ENCODE data around the gene INTS1.
A peak's percentile ranks its signal among the peaks of the same experiment; 100 is the strongest.
"Not testable (repeated sequence)": the region's sequence is repeated elsewhere in the genome, so short reads cannot be mapped to it uniquely, and the experiment has no call there.

The INTS1 gene

GRCh38 chr7:1444214-1444924, 59.8 kb downstream of the INTS1 start:
- no peak for DNase-seq

DNA sequence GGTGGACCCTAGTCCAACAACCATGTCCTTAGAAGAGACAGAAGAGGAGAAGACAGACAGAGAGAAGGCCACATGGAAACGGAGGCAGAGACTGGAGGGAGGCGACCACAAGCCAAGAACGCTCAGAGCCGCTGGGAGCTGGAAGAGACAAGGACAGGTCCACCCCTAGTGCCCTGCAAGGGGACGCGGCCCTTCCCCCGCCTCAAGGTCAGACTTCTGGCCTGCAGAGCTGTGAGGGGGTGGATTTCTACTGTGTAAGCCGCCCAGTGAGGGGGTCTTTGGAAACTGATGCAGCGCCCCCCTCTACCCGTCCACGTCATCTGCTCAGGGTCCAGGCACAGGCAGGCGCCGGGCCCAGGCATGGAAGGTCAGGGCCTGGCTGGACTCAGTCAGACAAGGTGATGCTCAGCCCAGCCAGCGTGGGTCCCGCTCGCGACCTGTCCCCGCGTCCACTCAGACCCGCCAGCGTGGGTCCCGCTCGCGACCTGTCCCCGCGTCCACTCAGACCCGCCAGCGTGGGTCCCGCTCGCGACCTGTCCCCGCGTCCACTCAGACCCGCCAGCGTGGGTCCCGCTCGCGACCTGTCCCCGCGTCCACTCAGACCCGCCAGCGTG, 60.5 kb downstream of the INTS1 start:
- DNase-seq, result not testable (repeated sequence)

GRCh38 chr7:1442355-1443124, 61.6 kb downstream of the INTS1 start:
- DNase-seq, result no peak

GRCh38 chr7:1441615-1442354, 62.4 kb downstream of the INTS1 start:
- no peak for DNase-seq

DNA sequence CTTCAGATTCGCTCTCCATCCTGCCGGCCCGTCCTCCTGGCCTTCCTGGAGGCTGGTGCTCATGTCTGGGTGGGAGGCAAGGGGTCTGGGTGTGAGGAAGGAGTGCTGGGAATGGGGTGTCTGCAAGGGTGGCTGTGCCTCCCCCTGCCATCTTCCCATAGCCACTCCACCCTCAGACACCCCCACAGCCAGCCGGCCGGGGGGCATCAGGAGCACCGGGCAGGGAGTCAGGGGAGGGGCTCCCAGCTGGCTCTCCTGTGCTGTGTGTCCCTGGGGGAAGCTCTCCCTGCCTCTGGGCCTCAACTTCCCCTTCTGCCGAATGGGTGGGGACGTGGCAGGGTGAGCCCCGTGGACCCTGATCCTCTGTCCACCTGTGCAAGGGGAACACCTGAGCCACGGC, 63.6 kb downstream of the INTS1 start:
- no peak for DNase-seq

GRCh38 chr7:1439373-1440363, 64.5 kb downstream of the INTS1 start:
- no peak for DNase-seq

DNA sequence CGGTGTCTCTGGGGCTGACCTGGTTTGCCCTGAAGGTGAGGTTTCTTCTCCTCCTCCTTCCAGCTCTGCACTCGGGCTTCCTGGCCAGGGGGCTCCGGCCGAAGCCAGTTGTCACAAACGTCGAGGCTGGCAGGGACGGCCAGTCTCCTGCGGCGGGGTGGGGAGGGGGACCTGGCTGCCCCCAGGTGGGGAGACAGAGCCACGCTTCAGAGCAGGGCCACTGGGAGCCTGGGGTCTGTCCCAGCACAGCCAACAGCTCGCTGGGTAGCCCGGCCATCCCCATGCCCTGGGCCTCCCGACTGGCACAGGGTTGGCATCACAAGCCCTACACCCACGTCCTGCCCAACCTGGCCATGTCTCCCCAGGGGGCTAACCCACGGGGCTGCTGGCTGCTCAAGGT, 65.4 kb downstream of the INTS1 start:
- no peak for DNase-seq

- DNase-seq, result no peak
These were observed 66.0 kb downstream of the INTS1 start for GRCh38 chr7:1438208-1438607.

DNA sequence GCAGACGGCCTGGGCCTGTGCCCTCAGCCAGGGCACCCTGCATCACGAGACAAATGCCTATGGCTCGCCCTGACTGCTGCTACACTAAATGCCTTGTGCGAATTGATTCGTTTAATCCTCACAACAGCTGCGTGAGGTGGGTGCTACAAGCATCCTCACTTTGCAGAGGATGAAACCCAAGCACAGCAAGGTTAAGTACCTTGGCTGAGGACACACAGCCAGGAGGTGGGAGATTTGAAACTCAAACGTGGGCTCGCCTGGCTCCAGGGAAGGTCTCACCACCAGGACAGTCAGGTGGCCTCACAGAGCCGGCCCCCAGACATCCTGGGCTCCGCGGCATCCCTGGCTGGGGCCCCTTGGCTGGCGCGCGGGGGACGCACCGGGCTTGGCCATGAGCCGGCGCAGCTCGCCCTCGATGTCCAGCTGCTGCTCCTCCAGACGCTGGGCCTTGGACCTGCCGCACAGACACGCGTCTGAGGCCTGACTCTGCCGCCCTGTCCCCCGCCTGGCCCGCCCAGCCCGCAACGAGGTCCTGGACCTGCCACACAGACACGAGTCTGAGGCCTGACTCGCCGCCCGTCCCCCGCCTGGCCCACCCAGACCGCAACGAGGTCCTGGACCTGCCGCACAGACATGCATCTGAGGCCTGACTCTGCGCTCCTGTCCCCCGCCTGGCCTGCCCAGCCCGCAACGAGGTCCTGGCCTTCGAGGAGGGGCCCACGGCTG, 66.9 kb downstream of the INTS1 start:
- DNase-seq, result no peak

DNA sequence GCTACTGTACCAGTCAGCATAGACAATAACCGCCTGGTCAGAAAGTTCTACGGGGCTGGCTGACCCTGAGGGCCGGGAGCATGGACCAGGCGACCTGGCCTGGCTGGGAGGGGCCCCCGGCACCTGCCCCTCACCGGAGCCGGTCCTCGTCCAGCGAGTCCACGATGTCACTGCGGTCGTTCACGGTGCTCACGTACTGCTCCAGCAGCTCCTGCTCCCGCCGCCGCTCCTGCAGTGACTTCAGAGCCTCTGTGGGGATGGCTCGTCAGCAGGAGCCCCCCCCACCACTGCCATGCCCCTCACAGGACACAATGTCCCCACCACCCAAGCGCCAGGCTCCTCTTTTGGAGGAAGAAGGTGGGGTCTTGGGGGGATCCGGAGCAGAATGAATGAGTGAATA, 67.6 kb downstream of the INTS1 start:
- DNase-seq, result no peak

DNA sequence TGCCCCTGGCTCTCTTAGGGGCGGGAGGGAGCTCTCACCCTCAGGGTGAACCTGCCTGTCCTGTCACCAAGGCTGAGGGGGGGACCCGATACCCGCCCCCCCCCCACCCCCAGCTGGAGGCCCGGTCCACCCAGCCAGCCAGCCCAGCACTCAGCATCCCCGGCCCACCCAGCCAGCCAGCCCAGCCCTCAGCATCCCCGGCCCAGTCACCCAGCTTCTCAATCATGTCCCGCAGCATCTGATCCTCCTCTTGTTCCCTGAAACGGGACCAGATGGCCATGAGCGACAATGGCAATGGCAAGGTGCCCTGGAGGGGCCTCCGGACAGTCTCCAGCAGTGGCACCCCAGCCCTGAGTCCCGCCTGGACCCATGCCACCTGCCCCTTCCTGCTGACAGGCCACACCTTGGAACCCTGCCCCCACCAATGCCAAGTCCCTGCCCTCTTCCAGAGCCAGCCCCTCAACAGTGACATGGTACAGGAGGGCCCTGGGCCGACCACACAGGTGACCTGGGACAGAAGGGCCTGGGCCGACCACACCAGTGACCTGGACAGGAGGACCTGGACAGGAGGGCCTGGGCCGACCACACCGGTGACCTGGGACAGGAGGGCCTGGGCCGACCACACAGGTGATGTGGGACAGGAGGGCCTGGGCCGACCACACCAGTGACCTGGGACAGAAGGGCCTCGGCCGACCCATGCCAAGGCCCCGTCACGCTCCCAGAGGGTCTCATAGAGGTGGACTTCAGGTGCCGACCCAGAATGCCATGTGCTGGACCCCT, 69.1 kb downstream of the INTS1 start:
- DNase-seq, result no peak

DNA sequence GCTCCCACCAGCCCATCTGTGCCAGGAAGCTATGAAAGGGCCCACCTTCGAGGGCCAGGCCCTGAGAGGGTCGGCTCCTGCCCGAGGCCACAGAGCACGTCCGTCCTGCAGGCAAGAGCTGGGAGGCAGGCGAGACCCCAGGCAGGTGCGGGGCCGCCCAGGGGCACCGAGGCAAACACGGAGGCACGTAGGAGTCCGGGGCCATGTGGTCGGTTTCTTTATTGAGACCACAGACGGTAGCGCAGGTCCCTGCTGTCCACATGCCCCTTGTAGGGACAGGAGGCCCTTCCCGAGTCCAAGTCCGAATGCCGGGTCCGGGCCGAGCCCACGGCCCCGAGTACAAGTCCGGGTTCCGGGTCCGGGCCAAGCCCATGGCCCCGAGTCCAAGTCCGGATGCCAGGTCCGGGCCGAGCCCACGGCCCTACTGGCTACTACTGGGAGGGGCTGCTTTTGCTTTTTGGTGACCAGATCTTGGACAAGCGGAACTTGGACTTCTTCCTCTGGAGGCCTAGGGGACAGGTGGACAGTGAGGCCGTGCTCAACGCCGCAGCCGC, 69.9 kb downstream of the INTS1 start:
- no peak for DNase-seq

- no peak for DNase-seq
These were observed 70.9 kb downstream of the INTS1 start for GRCh38 chr7:1433128-1433920.

- DNase-seq, result peak; percentile 85
These were observed 71.6 kb downstream of the INTS1 start for GRCh38 chr7:1432411-1433082.

DNA sequence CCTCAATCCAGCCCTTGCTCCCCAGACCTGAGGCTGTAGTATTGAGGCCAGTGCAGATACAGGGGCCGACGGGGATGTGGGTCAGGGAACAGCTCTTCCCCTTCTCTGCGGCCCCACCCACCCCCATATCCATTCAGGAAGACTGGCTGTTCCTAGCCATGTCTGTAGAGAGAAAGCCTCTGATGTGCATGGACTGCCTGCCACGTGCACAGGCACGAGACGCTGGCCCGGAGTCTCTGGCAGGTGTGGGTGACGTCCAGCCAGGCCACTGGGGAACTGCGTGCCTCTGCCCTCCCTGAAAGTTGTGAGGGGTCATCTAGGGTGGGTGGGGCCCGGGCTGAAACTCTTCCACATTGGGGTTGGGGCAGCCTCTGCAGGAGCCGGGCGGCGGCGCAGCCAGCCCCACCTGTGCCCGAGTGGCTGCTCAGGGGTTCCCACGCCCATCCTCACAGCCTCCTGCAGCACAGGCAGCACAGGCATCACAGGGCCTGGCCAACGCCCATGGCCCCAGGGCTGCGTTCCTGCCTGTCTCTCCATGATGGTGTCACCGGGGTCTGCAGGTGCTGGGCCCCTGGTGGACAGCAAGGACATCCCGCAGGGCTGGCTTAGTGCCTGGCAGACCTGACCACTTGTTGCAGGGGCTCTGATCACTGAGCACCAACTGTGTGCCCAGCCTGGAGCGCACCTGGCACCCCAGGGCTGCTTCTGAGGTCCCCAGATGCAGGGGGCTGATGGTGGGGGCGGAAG, 72.4 kb downstream of the INTS1 start:
- no peak for DNase-seq

DNA sequence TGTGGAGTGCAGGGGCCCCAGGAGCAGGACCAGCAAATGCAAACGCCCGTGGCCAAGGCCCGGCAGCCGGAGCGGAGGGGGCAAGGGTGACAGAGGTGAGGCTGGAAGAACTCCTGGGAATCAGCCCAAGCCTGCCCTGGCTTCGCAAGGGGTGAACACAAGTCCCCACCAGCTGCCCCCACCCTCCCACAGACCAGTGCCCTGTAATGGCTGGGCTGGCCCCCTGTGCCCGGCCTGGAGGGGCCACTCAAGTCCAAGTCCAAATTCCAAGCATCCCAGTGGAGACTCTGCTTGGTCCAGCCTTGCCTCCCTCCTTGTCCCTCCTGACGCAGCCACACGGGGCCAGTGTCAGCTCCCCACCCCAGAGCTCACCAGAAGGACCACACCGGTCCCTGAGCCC, 73.0 kb downstream of the INTS1 start:
- no peak for DNase-seq

DNA sequence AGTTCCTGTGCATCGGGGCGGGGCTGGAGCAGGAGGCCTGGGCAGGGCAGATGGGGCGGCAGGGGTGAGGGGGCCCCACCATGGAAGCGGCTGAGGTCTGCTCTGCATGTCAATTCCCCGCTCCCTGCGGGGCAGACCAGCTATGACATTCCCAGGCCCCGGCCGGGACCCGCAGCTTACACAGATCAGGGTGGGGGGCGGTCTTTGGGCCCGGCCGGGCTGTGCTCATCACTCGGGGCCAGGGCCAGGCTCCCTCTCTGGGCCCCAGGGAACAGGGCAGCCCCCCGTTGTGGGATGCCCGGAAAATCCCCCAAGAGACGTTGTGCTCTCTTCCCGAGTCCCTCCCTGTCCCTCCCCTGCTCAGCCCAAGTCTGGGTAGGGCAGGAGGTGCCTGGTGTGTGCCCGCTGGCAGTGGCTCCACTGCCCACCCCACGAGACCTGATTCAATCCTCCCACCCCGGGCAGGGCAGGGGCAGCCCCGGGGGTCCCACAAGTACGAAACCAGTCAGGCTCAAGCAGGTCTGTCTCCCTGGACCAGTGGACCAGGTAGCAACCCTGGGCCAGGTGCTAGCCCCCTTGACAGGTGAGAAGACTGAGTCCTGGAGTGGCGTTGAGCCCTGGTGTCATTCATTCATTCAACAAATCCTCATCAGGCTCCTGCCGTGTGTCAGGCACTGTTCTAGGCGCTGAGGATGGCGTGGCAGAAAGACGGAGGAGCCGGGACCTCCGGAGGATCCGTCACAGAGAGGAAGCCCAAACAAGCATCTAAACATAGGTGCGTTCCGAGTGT, 73.9 kb downstream of the INTS1 start:
- no peak for DNase-seq
